Stomach (tissue), 4 donors: ENCODE results near the gene NUDT5.

Source experiments
- CTCF ChIP-seq, 7 experiments: fragments of 450-650 bp in 4 of 7; fragments of 200-600 bp in 3 of 7; sonication (generic) in 3 of 7; IDR thresholded peaks; one replicate each; pipeline ENCODE4 v1.5.1; 2016 to 2019; ENCODE audit warnings: antibody characterized with exemption in 7 of 7, control low read depth in 2 of 7, mild to moderate bottlenecking in 1 of 7
- POLR2A ChIP-seq, 4 donors: fragments of 450-650 bp; IDR thresholded peaks; one replicate each; pipeline ENCODE4 v1.6.1; 2016; ENCODE audit warnings: antibody characterized with exemption in 4 of 4, control low read depth in 2 of 4, mild to moderate bottlenecking in 1 of 4, moderate library complexity in 1 of 4

GRCh38 chr10:12196531-12197211 lies 980 bp upstream of the NUDT5 start:
- TF ChIP-seq CTCF (IDR thresholded peaks at IDR 0.05) = no peak
- no peak for TF ChIP-seq POLR2A (IDR thresholded peaks at IDR 0.05)
